ENCODE results near the gene ERCC4.

GRCh38 chr16:13912891-13913290 is 7.1 kb upstream of the ERCC4 start:
- TF ChIP-seq CTCF (optimal IDR thresholded peaks at IDR 0.05 in 1 of 3, IDR thresholded peaks at IDR 0.05 in 1 of 3, conservative IDR thresholded peaks at IDR 0.05 in 1 of 3; ENCODE audit: extremely low read depth in 1 of 3, insufficient read depth in 2 of 3, low read length in 3 of 3) (no peak), EZH2 (IDR thresholded peaks at IDR 0.05; ENCODE audit: low read length) (no peak)
